Gastrocnemius medialis (tissue), 4 donors: ENCODE measurements around the gene ATP9A.

Experiments used
- POLR2A ChIP-seq, 2 donors: fragments of 450-650 bp; IDR thresholded peaks; one replicate each; pipeline ENCODE4 v1.6.1; 2017; ENCODE audit warnings: antibody characterized with exemption in 2 of 2, mild to moderate bottlenecking in 2 of 2, moderate library complexity in 2 of 2
- TF ChIP-seq, protein P1 (sequence below), 5 experiments: fragments of 450-650 bp in 3 of 5; fragments of 200-600 bp in 2 of 5; sonication (generic) in 2 of 5; IDR thresholded peaks in 4 of 5; conservative IDR thresholded peaks in 1 of 5; 1 replicate in 4 of 5; 2 replicates in 1 of 5; pipeline ENCODE4 v1.5.1; 2016 to 2019; ENCODE audit warnings: antibody characterized with exemption in 5 of 5, mild to moderate bottlenecking in 3 of 5, moderate library complexity in 3 of 5

- TF ChIP-seq, protein P1, sequence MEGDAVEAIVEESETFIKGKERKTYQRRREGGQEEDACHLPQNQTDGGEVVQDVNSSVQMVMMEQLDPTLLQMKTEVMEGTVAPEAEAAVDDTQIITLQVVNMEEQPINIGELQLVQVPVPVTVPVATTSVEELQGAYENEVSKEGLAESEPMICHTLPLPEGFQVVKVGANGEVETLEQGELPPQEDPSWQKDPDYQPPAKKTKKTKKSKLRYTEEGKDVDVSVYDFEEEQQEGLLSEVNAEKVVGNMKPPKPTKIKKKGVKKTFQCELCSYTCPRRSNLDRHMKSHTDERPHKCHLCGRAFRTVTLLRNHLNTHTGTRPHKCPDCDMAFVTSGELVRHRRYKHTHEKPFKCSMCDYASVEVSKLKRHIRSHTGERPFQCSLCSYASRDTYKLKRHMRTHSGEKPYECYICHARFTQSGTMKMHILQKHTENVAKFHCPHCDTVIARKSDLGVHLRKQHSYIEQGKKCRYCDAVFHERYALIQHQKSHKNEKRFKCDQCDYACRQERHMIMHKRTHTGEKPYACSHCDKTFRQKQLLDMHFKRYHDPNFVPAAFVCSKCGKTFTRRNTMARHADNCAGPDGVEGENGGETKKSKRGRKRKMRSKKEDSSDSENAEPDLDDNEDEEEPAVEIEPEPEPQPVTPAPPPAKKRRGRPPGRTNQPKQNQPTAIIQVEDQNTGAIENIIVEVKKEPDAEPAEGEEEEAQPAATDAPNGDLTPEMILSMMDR (IDR thresholded peaks at IDR 0.05 in 4 of 5, conservative IDR thresholded peaks at IDR 0.05 in 1 of 5) = no peak
- TF ChIP-seq POLR2A (IDR thresholded peaks at IDR 0.05) = no peak
These were observed 11.0 kb downstream of the ATP9A start for GRCh38 chr20:51757226-51757625.
